ENCODE measurements around the gene CIDEB. TPM values are rescaled to one million over a fixed set of nuclear protein-coding genes. Genes with fewer than 3 reads are reported as not detected.

The CIDEB gene
- total RNA-seq, 1 experiment from 2014 or later = not detected

DNA sequence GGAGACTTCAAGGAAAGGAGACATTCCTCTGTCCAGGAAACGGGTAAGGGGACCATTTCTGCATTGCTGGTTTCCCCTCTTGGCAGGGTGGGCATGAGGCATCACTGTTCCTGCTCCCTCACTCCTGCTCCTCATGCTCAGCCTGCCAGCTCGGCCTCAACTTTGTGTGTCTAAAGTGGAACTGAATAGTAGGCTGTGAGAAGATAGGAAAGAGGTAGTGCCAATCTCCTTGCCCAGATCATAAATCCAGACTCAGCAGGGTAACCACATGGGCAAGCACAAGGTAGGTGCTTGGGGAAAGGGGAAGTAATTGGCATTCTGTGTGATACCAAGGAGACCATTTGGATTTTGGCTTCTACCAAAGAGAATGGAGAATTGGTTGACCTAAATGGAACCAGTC is 6.1 kb upstream of the CIDEB start:
- Histone ChIP-seq H3K56ac (ENCODE audit: insufficient read length, low read depth, low read length) (no peak overlapping the region), H2BK20ac (ENCODE audit: low read depth, low read length, poor library complexity, severe bottlenecking) (no peak overlapping the region), H3K27ac (ENCODE audit: insufficient read length, low read depth, low read length) (no peak overlapping the region), H3K23ac (ENCODE audit: insufficient read length, low read depth, low read length) (no peak overlapping the region), H3K14ac (ENCODE audit: insufficient read depth, low read length) (no peak overlapping the region), H3K4me1 (ENCODE audit: insufficient read depth, low read length) (no peaks in the 10 kb centered on the region), H2BK12ac (ENCODE audit: insufficient read length, low read depth, low read length) (no peak overlapping the region), H3K4me2 (ENCODE audit: insufficient read depth, insufficient read length, low read length) (no peak overlapping the region), H3K23me2 (ENCODE audit: insufficient read length, low read depth, low read length, poor library complexity, severe bottlenecking) (no peaks in the 10 kb centered on the region), H3K4ac (ENCODE audit: low read depth, low read length) (no peak overlapping the region), H4K20me1 (ENCODE audit: control insufficient read depth, insufficient read depth, insufficient read length) (no peaks in the 10 kb centered on the region), H2BK120ac (ENCODE audit: low read depth, low read length, poor library complexity, severe bottlenecking) (no peak overlapping the region), H3T11ph (ENCODE audit: low read length) (no peak overlapping the region), H4K8ac (replicated peaks; ENCODE audit: insufficient read length, low read depth, low read length) (no peak overlapping the region), H3K79me1 (ENCODE audit: insufficient read depth, low read depth, low read length, poor library complexity, severe bottlenecking) (no peaks in the 10 kb centered on the region), H3K18ac (ENCODE audit: insufficient read length, low read depth, low read length) (no peak overlapping the region), H4K5ac (ENCODE audit: insufficient read length, low read depth, low read length) (no peak overlapping the region), H2BK5ac (ENCODE audit: insufficient read length, low read length) (no peak overlapping the region), H2BK15ac (ENCODE audit: low read depth, low read length) (no peak overlapping the region), H2AFZ (ENCODE audit: low read length) (no peak overlapping the region), H3K79me2 (ENCODE audit: insufficient read depth, low read length) (no peaks in the 10 kb centered on the region), H2AK5ac (ENCODE audit: insufficient read length, low read length) (no peak overlapping the region), H4K91ac (ENCODE audit: insufficient read length, low read depth, low read length) (no peak overlapping the region), H3K9me3 (ENCODE audit: control insufficient read depth, low read depth, low read length) (no peaks in the 10 kb centered on the region), H3K9ac (ENCODE audit: extremely low read depth, insufficient read length, low read length) (no peak overlapping the region), H3K27me3 (ENCODE audit: insufficient read depth, low read length) (no peaks in the 10 kb centered on the region; the same call in 1 of the 2 replicates)
- Mint-ChIP-seq H3K9me3 (no peaks in the 10 kb centered on the region), H3K36me3 (ENCODE audit: insufficient read depth in 1 of 3, low read depth in 3 of 3) (peaks cover 3 to 15% (median 8%) of the 10 kb centered on the region in 3 experiments; a peak in 6 of 7 replicates), H3K4me1 (no peaks in the 10 kb centered on the region), H3K27me3 (ENCODE audit: low read depth) (peaks cover 30% of the 10 kb centered on the region), H3K27ac (no peak overlapping the region), H3K4me3 (no peak overlapping the region)
- TF ChIP-seq, protein P1, sequence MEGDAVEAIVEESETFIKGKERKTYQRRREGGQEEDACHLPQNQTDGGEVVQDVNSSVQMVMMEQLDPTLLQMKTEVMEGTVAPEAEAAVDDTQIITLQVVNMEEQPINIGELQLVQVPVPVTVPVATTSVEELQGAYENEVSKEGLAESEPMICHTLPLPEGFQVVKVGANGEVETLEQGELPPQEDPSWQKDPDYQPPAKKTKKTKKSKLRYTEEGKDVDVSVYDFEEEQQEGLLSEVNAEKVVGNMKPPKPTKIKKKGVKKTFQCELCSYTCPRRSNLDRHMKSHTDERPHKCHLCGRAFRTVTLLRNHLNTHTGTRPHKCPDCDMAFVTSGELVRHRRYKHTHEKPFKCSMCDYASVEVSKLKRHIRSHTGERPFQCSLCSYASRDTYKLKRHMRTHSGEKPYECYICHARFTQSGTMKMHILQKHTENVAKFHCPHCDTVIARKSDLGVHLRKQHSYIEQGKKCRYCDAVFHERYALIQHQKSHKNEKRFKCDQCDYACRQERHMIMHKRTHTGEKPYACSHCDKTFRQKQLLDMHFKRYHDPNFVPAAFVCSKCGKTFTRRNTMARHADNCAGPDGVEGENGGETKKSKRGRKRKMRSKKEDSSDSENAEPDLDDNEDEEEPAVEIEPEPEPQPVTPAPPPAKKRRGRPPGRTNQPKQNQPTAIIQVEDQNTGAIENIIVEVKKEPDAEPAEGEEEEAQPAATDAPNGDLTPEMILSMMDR (conservative IDR thresholded peaks at IDR 0.05) = no peak
- DNase-seq = no peak
- WGBS (ENCODE audit: extremely low coverage, insufficient read length, low lambda C conversion rate) = no CpG with 5 or more reads among the region's 2 CpGs
